ENCODE measurements around the gene PCA3.

Gene PCA3

GRCh38 chr9:76835571-76836283, 71.5 kb downstream of the PCA3 start:
- no peak for DNase-seq

Data from activated CD4-positive, alpha-beta T cell treated with anti-CD3 and anti-CD28 coated beads, Interleukin-10, Interleukin-2, amounts not matched to agents 100 ng/mL and 50 ng/mL, durations not matched to agents 16 hours and 8 hours (primary cell).